Activated CD8-positive, alpha-beta T cell treated with anti-CD3 and anti-CD28 coated beads for 36 hours (primary cell): ENCODE data around the gene ASIC4. TPM values are rescaled to one million over a fixed set of nuclear protein-coding genes. Genes with fewer than 3 reads are reported as not detected.

ENCODE experiments used
- ATAC-seq: fragments of 200-7000 bp; cut with Tn5 transposase; one replicate; pipeline ENCODE4 v1.10.0; 2021; ENCODE audit warnings: mild to moderate bottlenecking, moderate library complexity
- CTCF ChIA-PET: fragments of 350-600 bp; sonication (Branson Sonifier 250); formaldehyde crosslinking; loops from one replicate; lab custom pipeline; 2021; ENCODE audit warnings: antibody characterized with exemption; lab: Charles Lee
- POLR2A ChIA-PET: fragments of 350-600 bp; sonication (Branson Sonifier 250); formaldehyde crosslinking; loops from one replicate; lab custom pipeline; 2021; ENCODE audit warnings: antibody characterized with exemption; lab: Charles Lee
- DNase-seq: peaks from one replicate; pipeline ENCODE4 v3.0.0-alpha.2; 2020
- H3K27ac Mint-ChIP-seq: one replicate; pipeline ENCODE4 v1.8.0; 2021; ENCODE audit warnings: mild to moderate bottlenecking, mixed read lengths
- H3K27me3 Mint-ChIP-seq: one replicate; pipeline ENCODE4 v1.8.0; 2021; ENCODE audit warnings: mixed read lengths
- H3K36me3 Mint-ChIP-seq: one replicate; pipeline ENCODE4 v1.8.0; 2021; ENCODE audit warnings: low read depth, mixed read lengths
- H3K4me1 Mint-ChIP-seq: one replicate; pipeline ENCODE4 v1.8.0; 2021; ENCODE audit warnings: low read depth, mixed read lengths
- H3K4me3 Mint-ChIP-seq: one replicate; pipeline ENCODE4 v1.8.0; 2021; ENCODE audit warnings: mild to moderate bottlenecking, moderate library complexity, mixed read lengths
- H3K9me3 Mint-ChIP-seq: one replicate; pipeline ENCODE4 v1.8.0; 2021; ENCODE audit warnings: mixed read lengths
- intact Hi-C: fragments of 100-400 bp; cut with micrococcal nuclease; formaldehyde crosslinking; loops from one replicate; pipeline ENCODE4 v1.10.0; 2022
- total RNA-seq, 2 experiments: library from RNA; stranded (reverse); gene quantifications; one replicate each; pipeline ENCODE4 v1.2.3, GENCODE V29; 2021
- TF ChIP-seq, protein P1 (sequence below): fragments of 200-600 bp; IDR thresholded peaks from one replicate; pipeline ENCODE4 v1.8.0; 2022; ENCODE audit warnings: antibody characterized with exemption, mild to moderate bottlenecking

Gene ASIC4
- total RNA-seq, 2 experiments from 2014 or later = not detected

DNA sequence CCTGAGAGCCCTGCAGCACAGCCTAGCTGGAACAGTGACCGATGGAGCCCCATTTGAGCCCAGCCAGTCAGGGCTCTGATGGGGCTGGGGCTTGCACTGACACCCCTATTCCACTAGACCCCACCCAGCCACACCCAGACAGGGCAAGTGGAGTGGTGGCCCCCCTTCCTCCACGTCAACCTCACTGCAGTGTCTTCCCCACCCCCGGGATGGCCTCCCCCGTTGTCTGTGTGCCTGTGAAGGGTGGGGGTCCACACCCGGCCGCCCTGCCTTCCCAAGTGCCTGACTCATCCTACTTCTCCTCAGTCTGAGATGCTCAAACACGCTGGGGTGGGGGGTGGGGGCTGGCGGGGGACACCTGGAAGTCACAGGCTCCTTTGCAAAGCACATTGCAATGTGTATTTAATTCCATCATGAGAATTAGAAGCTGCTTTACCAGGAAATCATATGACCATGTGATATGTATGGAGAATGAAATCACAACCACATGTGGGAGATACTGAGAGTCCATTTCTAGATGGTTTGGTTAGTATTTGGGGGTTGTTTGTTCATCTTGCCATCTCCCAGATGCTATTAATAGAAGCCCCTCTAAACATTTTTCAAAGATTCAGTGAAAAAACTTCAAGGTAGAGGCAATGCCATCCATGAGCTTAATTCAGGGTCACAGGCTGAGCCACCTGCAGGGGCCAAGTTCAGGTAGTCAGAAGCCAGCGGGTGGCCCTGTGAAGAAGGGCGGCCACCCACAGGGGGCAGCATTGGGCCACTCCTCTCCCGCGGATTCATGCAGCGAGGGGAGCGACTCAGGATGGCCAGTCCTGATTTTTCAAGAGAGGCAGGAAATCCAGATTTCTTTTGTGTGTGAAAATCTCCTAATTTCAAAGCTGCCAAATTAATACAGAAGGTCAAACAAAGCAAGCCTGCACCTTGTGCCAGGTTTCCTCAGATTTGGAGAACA, 38.3 kb upstream of the ASIC4 start:
- Mint-ChIP-seq H3K4me1 (peaks cover 2% of the 10 kb centered on the region), H3K36me3 (no peaks in the 10 kb centered on the region), H3K9me3 (no peaks in the 10 kb centered on the region), H3K4me3 (no peak overlapping the region), H3K27ac (no peak overlapping the region), H3K27me3 (no peaks in the 10 kb centered on the region)
- ChIA-PET CTCF (interaction anchor here (0.7 to 4.3 kb wide), 30 partner anchors 9 to 84 kb away, joined by 3 to 46 read pairs (median 4); partner anchors contain the start of genes CHPF, DES and GMPPA), POLR2A (interaction anchor here (1.2 kb wide), 1 partner anchor 23 kb away, joined by 3 read pairs; no protein-coding TSS in a partner anchor)
- peak; percentile 96 for ATAC-seq
- peak; percentile 84 for DNase-seq
- TF ChIP-seq, protein P1, sequence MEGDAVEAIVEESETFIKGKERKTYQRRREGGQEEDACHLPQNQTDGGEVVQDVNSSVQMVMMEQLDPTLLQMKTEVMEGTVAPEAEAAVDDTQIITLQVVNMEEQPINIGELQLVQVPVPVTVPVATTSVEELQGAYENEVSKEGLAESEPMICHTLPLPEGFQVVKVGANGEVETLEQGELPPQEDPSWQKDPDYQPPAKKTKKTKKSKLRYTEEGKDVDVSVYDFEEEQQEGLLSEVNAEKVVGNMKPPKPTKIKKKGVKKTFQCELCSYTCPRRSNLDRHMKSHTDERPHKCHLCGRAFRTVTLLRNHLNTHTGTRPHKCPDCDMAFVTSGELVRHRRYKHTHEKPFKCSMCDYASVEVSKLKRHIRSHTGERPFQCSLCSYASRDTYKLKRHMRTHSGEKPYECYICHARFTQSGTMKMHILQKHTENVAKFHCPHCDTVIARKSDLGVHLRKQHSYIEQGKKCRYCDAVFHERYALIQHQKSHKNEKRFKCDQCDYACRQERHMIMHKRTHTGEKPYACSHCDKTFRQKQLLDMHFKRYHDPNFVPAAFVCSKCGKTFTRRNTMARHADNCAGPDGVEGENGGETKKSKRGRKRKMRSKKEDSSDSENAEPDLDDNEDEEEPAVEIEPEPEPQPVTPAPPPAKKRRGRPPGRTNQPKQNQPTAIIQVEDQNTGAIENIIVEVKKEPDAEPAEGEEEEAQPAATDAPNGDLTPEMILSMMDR = peak; percentile 75
- intact Hi-C loops = loop anchor here (5.0 kb wide), 1 partner anchor 56 kb away; no protein-coding TSS in a partner anchor

DNA sequence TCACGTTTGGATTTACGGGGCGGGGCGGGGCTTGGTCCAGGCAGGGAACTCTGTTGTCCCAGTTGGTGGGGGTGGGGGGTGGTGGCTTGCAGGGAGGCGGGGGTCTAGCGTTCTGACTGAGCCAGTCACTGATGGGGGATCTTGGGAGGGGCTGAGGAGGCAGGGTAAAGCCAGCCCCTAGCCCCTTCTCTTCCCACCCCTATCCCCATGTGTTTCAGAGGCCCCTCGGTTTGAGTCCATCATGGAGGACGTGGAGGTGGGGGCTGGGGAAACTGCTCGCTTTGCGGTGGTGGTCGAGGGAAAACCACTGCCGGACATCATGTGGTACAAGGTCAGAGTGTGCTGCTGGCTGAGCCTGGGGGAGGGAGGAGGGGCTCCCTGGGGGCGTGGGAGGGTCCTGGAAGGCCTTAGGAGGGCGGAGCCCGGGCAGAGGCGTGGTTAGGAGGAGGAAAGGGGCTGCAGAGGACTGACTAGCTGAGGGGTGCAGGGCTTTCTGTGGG, 37.6 kb upstream of the ASIC4 start:
- H3K27me3 Mint-ChIP-seq = peaks cover 2% of the 10 kb centered on the region
- peaks cover 2% of the 10 kb centered on the region for H3K4me1 Mint-ChIP-seq
- no peaks in the 10 kb centered on the region for H3K9me3 Mint-ChIP-seq
- no peak overlapping the region for H3K4me3 Mint-ChIP-seq
- H3K36me3 Mint-ChIP-seq = no peaks in the 10 kb centered on the region
- intact Hi-C loops = loop anchor here (5.0 kb wide), 1 partner anchor 56 kb away; no protein-coding TSS in a partner anchor
- POLR2A ChIA-PET = no interaction called here
- CTCF ChIA-PET = interaction anchor here (0.9 to 4.3 kb wide), 19 partner anchors 10 to 83 kb away, joined by 3 to 46 read pairs (median 6); partner anchors contain the start of genes DES and GMPPA
- TF ChIP-seq, protein P1 = no peak
- no peak overlapping the region for H3K27ac Mint-ChIP-seq
- no peak for DNase-seq
- no peak for ATAC-seq

DNA sequence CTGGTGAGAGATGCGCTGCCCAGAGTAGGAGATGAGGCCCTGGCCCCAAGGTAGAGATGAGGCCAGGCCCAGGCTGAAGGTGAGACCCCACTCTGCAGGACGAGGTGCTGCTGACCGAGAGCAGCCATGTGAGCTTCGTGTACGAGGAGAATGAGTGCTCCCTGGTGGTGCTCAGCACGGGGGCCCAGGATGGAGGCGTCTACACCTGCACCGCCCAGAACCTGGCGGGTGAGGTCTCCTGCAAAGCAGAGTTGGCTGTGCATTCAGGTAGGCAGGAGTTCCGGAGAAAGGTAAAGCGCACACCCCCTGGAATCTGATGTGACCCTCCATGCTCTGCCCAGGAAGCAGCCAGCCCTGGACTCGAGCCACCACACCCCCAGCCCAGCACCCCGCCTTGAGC, 37.1 kb upstream of the ASIC4 start:
- H3K36me3 Mint-ChIP-seq = no peaks in the 10 kb centered on the region

DNA sequence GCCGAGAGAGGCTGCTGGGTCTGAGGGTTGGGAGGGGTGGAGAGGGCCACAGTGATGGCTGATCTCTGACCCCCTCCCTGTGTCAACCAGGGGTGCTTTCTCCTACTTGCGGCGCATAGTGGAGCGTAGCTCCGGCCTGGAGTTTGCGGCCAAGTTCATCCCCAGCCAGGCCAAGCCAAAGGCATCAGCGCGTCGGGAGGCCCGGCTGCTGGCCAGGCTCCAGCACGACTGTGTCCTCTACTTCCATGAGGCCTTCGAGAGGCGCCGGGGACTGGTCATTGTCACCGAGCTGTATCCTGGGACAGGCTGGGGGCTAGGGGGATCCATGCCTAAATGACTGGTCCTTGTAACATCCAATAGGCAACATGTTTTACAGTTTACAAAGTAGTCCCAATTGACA, 36.5 kb upstream of the ASIC4 start:
- Mint-ChIP-seq H3K9me3 (no peaks in the 10 kb centered on the region), H3K27me3 (peaks cover 5% of the 10 kb centered on the region), H3K36me3 (no peaks in the 10 kb centered on the region), H3K4me1 (peaks cover 2% of the 10 kb centered on the region), H3K27ac (no peak overlapping the region), H3K4me3 (no peak overlapping the region)
- POLR2A ChIA-PET = no interaction called here
- no peak for ATAC-seq
- no peak for DNase-seq
- TF ChIP-seq, protein P1 = no peak
- CTCF ChIA-PET = interaction anchor here (1.4 to 4.3 kb wide), 3 partner anchors 19 to 75 kb away, joined by 4 to 46 read pairs (median 7); no protein-coding TSS in a partner anchor
- intact Hi-C loops = loop anchor here (5.0 kb wide), 1 partner anchor 54 kb away; no protein-coding TSS in a partner anchor

More for the DNA sequence above, 37.1 kb upstream of the ASIC4 start:
- intact Hi-C loops = loop anchor here (5.0 kb wide), 1 partner anchor 55 kb away; no protein-coding TSS in a partner anchor
- ATAC-seq (no peak), DNase-seq (no peak)
- CTCF ChIA-PET = interaction anchor here (1.4 to 4.3 kb wide), 7 partner anchors 18 to 74 kb away, joined by 4 to 46 read pairs (median 13); no protein-coding TSS in a partner anchor
- Mint-ChIP-seq H3K27ac (no peak overlapping the region), H3K9me3 (no peaks in the 10 kb centered on the region), H3K4me1 (peaks cover 2% of the 10 kb centered on the region), H3K4me3 (no peak overlapping the region), H3K27me3 (peaks cover 2% of the 10 kb centered on the region)
- TF ChIP-seq, protein P1 = no peak
- POLR2A ChIA-PET = no interaction called here
